Measurements from ENCODE around the gene PLK4.
"Not testable (repeated sequence)": the region's sequence is repeated elsewhere in the genome, so short reads cannot be mapped to it uniquely, and the experiment has no call there.

PLK4 gene

DNA sequence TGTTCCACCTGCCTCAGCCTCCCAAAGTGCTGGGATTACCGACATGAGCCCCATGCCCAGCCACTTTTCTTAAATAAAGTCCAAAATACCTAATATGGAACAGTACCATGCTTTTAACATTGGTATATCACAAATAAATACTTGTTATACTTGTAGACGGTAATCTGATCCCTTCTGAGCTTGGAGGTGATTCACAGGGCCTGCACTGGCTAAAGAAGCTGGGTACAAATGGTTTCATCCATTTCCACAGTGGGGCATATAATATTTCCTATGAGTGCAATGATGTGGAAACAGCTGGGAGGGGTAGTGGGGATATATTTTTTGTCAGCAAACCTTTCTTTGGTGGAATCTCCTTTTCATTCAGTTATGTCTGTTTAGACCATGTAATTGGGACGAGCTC is 35.8 kb downstream of the PLK4 start:
- no peak for DNase-seq

DNA sequence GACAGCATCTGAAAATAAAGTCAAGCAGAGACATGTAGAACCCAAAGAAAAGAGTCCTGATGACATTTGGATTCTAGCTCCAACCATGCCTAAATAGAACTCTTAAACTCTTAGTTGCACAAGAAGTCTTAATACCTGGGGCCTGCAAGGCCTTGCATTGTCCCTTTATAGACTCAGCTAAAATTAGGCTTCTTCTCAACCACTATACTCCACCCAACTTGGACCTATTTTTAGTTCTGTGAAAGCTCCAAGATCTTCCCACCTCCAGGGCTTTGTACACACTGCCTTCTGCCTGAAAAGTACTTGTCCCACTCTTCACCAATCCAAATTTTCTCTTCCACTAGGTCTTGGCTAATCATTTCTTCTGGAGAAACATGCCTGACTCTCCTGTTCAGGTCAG is 36.5 kb downstream of the PLK4 start:
- DNase-seq = no peak

DNA sequence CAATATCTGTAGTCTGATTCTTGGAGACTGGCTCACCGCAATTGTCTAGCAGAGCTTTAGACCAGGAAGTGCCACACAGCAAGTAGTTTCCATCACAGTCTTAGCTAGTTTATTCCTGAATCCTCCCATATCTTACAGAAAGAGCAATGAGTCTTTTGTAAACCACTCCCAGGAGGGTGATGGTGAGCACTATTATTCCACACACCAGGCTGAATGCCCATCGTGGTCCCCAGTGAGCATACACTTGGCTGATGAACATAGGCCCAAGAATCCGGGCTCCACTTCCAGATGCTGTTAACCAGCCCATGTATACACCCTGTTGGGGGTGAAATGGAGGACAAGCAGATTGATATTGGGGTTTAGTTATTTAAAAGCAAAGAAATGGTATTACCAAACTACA is 39.8 kb downstream of the PLK4 start:
- DNase-seq = no peak

DNA sequence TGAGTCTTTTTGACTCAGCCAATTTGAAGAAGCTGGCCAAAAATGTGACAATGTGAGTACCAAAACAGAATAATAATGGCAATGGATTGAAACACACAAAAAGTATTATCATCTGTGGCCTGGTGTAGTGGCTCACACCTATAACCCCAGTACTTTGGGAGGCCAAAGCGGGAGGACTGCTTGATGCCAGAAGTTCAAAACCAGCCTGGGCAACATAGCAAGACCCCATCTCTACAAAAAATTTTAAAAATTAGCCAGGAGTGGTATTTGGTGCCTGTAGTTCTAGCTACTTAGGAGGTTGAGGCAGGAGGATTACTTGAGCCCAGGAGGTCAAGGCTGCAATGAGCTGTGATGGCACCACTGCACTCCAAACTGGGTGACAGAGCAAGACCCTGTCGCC is 41.5 kb downstream of the PLK4 start:
- no peak for DNase-seq

DNA sequence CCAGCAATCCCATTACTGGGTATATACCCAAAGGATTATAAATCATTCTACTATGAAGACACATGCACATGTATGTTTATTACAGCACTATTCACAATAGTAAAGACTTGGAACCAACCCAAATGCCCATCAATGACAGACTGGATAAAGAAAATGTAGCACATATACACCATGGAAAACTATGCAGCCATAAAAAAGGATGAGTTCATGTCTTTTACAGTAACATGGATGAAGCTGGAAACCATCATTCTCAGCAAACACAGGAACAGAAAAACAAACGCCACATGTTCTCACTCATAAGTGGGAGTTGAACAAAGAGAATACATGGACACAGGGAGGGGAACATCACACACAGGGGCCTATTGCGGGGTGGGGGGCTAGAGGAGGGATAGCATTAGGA is 45.0 kb downstream of the PLK4 start:
- DNase-seq = not testable (repeated sequence)

DNA sequence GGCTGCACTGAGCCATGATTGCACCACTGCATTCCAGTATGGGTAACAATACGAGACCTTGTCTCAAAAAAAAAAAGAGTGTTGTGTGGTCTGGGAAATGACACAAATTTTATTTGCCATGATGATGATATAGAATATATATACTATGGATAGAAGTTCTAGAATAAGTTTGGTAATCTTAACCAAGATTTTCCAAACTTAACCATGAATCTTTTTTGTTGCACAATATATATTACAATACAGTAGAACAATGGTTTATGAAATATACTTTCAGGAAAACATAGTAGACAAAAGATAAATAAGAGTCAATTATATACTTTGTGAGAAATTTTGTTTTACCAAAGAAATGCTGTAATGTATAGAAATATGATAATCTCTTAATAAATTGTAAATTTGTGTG is 49.5 kb downstream of the PLK4 start:
- no peak for DNase-seq

DNA sequence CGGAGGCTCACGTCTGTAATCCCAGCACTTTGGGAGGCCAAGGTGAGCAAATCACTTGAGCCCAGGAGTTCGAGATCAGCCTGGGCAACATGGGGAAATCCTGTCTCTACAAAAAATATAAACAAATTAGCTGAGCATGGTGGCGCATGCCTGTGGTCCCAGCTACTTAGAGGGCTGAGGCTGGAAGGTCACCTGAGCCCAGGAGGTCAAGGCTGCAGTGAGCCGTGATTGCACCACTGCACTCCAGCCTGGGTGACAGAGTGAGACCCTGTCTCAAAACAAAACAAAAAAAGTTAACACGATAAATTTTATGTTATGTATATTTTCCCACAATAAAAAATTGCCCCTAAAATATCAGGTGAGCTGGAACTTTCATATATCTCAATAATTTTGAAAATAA is 51.1 kb downstream of the PLK4 start:
- not testable (repeated sequence) for DNase-seq

DNA sequence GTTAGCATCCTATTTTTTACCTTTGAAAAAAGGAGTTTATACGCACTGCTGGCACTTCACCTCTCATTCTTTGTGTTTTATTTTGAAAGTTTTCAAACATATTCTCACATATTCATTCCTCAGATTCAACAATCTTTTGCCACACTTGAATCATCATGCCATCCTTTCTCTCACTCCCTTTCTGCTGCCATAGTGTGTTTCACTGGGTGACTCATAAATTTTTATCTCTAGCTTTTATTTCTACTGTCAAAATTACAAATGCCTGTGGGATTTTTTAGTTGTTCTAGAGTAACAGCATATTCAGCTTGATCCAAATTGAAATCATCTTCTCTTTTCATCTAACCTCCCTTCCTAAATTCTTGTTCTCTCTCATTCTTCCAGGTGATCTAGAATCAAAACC is 56.3 kb downstream of the PLK4 start:
- no peak for DNase-seq
